GM11168 (cell line): ENCODE measurements around the gene MSH5.
"Not testable (repeated sequence)": the region's sequence is repeated elsewhere in the genome, so short reads cannot be mapped to it uniquely, and the experiment has no call there.

Experiments used
- in situ Hi-C: fragments of 300-500 bp; cut with MboI; formaldehyde crosslinking; loops from one replicate; pipeline ENCODE4 v1.12.0; 2022; ENCODE audit warnings: low sequenced_read_pairs; ENCODE audit not compliant: unreplicated experiment

Gene MSH5

DNA sequence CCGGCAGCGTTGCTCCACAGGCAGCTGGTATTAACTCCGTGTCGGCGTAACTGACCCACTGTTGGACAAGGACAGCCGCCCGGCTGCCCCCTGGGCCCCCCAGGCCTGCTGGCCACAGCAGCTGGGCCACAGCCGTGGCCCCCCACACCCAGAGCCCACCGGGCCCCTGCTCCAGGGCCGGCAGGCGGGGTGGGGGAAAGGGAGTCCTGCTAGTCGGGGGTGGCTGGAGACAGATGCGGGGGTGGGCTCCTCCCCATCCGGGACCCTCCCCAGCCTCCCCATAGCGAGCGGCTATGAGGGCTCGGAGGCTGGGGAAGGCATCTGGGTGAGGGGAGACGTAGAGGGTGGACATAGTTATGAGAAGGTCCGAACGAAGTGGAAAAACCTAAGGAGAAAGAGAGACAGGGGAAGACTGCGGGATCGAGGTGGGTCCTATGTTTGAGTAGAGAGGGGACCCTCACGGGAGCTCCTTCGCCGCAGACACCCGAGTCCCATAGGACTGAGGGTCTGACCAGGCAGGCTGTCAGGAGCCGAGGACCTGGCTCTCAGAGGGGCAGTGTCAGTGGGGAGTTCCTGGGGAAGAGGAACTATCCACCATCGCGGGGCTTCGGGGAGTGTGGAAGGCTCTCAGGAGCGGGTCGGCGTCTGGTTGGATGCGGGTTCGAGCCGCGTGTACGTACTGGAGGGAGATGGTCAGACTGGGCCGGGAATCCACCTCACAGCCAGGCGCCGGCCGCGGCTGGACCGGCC lies 55.2 kb downstream of the MSH5 start:
- in situ Hi-C loops: no loop called here

GRCh38 chr6:31795616-31796298 lies 56.0 kb downstream of the MSH5 start, which contains the start of gene VARS1:
TSS of gene VARS1 (minus strand) at chr6:31795752. CDS start at chr6:31795217, 535 bp downstream.
- in situ Hi-C loops: no loop called here

- in situ Hi-C loops: no loop called here
These were observed 57.2 kb downstream of the MSH5 start for GRCh38 chr6:31796993-31797385.

- in situ Hi-C loops: no loop called here
These were observed 57.8 kb downstream of the MSH5 start for GRCh38 chr6:31797588-31797987.

GRCh38 chr6:31799781-31800180 lies 60.0 kb downstream of the MSH5 start:
- in situ Hi-C loops: no loop called here

GRCh38 chr6:31801031-31801927 lies 61.5 kb downstream of the MSH5 start:
- in situ Hi-C loops: not testable (repeated sequence)

- in situ Hi-C loops: no loop called here
These were observed 66.2 kb downstream of the MSH5 start for GRCh38 chr6:31805939-31806469.

- in situ Hi-C loops: no loop called here
These were observed 66.9 kb downstream of the MSH5 start, which contains the start of gene LSM2 for GRCh38 chr6:31806470-31807272. TSS of gene LSM2 (minus strand) at chr6:31806966. CDS start at chr6:31806757, 209 bp downstream.

DNA sequence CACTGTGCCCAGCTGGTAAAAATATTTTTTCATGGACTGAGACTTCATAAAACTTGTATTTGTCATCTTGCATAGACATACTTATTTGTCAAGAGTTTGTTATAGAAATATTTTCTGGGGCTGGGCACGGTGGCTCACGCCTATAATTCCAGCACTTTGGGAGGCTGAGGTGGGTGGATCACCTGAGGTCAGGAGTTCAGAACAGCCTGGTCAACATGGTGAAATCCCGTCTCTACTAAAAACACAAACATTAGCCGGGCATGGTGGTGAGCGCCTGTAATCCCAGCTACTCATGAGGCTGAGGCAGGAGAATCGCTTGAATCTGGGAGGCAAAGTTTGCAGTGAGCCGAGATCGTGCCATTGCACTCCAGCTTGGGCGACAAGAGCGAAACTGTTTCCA lies 68.8 kb downstream of the MSH5 start:
- in situ Hi-C loops: not testable (repeated sequence)

DNA sequence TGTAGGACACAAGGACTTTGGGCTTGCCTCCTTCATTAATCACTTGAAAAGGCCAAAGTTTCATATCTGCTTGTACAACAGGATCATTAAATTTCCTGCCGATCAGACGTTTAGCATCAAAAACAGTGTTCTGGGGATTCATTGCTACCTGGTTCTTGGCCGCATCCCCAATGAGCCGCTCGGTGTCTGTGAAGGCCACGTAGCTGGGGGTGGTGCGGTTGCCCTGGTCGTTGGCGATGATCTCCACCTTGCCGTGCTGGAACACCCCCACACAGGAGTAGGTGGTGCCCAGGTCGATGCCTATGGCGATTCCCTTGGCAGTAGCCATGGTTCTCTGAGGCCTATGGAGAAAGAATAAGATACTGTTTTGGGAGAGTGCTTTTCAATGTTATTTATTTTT lies 71.8 kb downstream of the MSH5 start:
- in situ Hi-C loops: no loop called here
